PFSK-1 (cell line): Measurements from ENCODE around the gene TLR3.

Source experiments
- POLR2AphosphoS5 ChIP-seq: IDR thresholded peaks from 2 replicates; pipeline ENCODE4 v1.6.1; 2012; ENCODE audit warnings: low read depth, mild to moderate bottlenecking, control low read depth, low read length, moderate library complexity
- SIN3A ChIP-seq: IDR thresholded peaks from 2 replicates; pipeline ENCODE4 v1.6.1; 2012; ENCODE audit warnings: mild to moderate bottlenecking, low read length, moderate library complexity, borderline replicate concordance; ENCODE audit not compliant: insufficient read depth
- TF ChIP-seq, protein P1 (sequence below), 2 experiments: IDR thresholded peaks; 2 replicates each; pipeline versions ENCODE4 v1.6.1 to v1.8.0; 2011 to 2012; ENCODE audit warnings: low read depth in 2 of 2, low read length in 2 of 2, control low read depth in 1 of 2, inconsistent platforms in 1 of 2, mild to moderate bottlenecking in 1 of 2, moderate library complexity in 1 of 2; ENCODE audit not compliant: insufficient read depth in 1 of 2

DNA sequence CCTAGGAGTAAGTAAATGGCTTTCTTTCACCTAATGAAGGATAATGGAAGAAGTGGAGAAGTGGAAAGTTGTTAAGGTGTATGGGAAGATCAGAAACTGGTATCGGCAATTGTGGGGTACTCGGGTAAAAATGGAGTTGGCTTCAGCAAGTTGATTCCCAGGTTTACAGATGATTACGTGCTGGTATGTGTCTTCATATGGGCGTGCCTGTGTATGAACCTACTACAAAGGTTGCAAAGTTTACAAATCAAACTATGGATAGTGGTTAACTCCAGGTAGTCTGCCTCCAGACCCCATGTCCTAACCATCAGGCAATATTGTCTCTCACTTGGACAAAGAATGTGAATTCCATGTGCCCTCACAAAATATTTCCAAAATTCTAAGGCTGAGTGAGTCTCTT, 773 bp downstream of the TLR3 start:
- TF ChIP-seq POLR2AphosphoS5 (no peak), SIN3A (no peak)
- TF ChIP-seq, protein P1, sequence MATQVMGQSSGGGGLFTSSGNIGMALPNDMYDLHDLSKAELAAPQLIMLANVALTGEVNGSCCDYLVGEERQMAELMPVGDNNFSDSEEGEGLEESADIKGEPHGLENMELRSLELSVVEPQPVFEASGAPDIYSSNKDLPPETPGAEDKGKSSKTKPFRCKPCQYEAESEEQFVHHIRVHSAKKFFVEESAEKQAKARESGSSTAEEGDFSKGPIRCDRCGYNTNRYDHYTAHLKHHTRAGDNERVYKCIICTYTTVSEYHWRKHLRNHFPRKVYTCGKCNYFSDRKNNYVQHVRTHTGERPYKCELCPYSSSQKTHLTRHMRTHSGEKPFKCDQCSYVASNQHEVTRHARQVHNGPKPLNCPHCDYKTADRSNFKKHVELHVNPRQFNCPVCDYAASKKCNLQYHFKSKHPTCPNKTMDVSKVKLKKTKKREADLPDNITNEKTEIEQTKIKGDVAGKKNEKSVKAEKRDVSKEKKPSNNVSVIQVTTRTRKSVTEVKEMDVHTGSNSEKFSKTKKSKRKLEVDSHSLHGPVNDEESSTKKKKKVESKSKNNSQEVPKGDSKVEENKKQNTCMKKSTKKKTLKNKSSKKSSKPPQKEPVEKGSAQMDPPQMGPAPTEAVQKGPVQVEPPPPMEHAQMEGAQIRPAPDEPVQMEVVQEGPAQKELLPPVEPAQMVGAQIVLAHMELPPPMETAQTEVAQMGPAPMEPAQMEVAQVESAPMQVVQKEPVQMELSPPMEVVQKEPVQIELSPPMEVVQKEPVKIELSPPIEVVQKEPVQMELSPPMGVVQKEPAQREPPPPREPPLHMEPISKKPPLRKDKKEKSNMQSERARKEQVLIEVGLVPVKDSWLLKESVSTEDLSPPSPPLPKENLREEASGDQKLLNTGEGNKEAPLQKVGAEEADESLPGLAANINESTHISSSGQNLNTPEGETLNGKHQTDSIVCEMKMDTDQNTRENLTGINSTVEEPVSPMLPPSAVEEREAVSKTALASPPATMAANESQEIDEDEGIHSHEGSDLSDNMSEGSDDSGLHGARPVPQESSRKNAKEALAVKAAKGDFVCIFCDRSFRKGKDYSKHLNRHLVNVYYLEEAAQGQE (IDR thresholded peaks at IDR 0.05; ENCODE audit: insufficient read depth in 1 of 2, low read depth in 2 of 2, low read length in 2 of 2) = no peak
